SK-N-MC (cell line): Measurements from ENCODE around the gene BEGAIN.

Experiments used
- DNase-seq: peaks from one replicate; pipeline ENCODE4 v3.0.0-alpha.2; 2011; ENCODE audit warnings: low read depth, low spot score
- H3K27ac ChIP-seq: fragments of 200-600 bp; sonication (generic); 2 replicates; pipeline ENCODE4 v1.5.1; 2016; ENCODE audit warnings: mixed run types
- H3K36me3 ChIP-seq: fragments of 200-600 bp; sonication (generic); 2 replicates; pipeline ENCODE4 v1.6.1; 2017; ENCODE audit warnings: antibody characterized with exemption, low read length, mixed read lengths; ENCODE audit not compliant: insufficient read depth
- H3K4me3 ChIP-seq: fragments of 200-600 bp; sonication (generic); 2 replicates; pipeline ENCODE4 v1.5.1; 2016
- H3K9ac ChIP-seq: fragments of 200-600 bp; sonication (generic); 2 replicates; pipeline ENCODE4 v1.8.0; 2017; ENCODE audit warnings: mixed run types, mixed read lengths; ENCODE audit not compliant: insufficient read length
- H3K9me3 ChIP-seq: fragments of 200-600 bp; sonication (generic); 2 replicates; pipeline ENCODE4 v1.6.1; 2017; ENCODE audit warnings: low read depth, mild to moderate bottlenecking, antibody characterized with exemption, low read length, moderate library complexity, mixed read lengths
- EZH2 ChIP-seq: fragments of 200-600 bp; sonication (generic); IDR thresholded peaks from one replicate; pipeline ENCODE4 v1.6.1; 2017; ENCODE audit warnings: antibody characterized with exemption
- FOXP2 ChIP-seq: optimal IDR thresholded peaks from 2 replicates; pipeline ENCODE3; 2011; ENCODE audit warnings: mild to moderate bottlenecking, moderate library complexity; ENCODE audit not compliant: insufficient read depth; ENCODE audit errors: extremely low read length, control extremely low read depth
- POLR2AphosphoS5 ChIP-seq: IDR thresholded peaks from 2 replicates; pipeline ENCODE4 v1.6.1; 2012; ENCODE audit warnings: mild to moderate bottlenecking, low read depth, low read length, borderline replicate concordance

BEGAIN gene

DNA sequence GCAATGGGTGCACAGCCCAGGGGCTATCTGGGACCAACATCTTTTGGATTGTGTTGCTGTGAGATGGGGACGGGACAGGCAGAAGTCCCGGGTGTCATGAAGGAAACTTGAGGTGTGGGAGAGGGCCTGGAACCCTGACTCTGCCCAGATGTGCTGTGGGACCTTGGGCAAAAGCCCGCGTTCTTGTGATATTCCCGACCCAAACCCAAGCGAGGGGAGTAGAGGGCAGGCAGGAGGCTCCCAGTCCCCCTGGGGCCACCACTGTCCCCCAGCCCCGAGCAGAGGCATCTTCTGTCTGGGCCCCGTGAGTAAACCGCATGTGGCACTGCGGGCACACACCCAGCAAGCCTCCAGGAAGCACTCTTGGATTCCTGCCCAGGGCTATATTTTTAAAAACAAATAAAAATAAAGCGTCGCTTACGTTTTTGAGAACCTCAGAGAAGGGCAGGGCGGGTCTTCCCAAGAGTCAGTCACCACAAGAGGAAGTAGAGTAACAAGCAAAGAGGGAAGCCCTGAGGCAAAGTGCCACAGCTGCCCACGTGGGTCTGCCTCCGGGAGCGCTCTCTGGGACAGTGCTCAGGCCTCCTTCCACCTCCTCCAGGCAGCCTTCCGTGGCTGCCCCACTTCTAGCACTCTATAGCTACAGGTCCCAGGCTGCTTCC lies 39.5 kb downstream of the BEGAIN start:
- H3K27ac ChIP-seq = no peak overlapping the region
- H3K36me3 ChIP-seq = no peaks in the 10 kb centered on the region
- H3K9ac ChIP-seq = no peak overlapping the region
- H3K9me3 ChIP-seq = no peaks in the 10 kb centered on the region
- TF ChIP-seq EZH2 = no peak
- TF ChIP-seq POLR2AphosphoS5 = no peak; the same call in 1 of the 2 replicates
- TF ChIP-seq FOXP2 = peak; percentile 80
- DNase-seq = peak; percentile 92
- peak overlapping the region; percentile 54; the same call in 1 of the 2 replicates for H3K4me3 ChIP-seq

DNA sequence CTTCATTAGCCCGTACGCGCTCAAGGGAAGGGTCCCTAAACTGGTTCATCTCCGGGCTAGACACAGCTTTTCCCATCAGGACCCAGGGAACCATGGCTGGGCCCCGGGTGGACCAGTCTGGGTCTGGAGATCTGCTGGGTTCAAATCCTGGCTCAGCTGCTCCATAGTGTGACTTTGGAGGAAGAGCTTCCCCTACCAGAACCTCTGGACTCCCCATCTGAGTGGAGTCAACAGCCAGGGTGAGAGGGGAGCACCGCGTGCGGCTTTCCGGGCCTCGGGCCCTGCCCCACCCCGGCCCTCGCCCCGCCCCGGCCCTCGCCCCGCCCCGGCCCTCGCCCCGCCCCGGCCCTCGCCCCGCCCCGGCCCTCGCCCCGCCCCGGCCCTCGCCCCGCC lies 41.2 kb downstream of the BEGAIN start:
- Histone ChIP-seq H3K4me3 (peak overlapping the region; percentile 61), H3K36me3 (no peaks in the 10 kb centered on the region), H3K27ac (peak overlapping the region; percentile 19; the same call in 1 of the 2 replicates), H3K9ac (no peak overlapping the region), H3K9me3 (no peaks in the 10 kb centered on the region)
- TF ChIP-seq EZH2 (no peak), FOXP2 (no peak), POLR2AphosphoS5 (peak; percentile 63; the same call in 1 of the 2 replicates)
- no peak for DNase-seq

DNA sequence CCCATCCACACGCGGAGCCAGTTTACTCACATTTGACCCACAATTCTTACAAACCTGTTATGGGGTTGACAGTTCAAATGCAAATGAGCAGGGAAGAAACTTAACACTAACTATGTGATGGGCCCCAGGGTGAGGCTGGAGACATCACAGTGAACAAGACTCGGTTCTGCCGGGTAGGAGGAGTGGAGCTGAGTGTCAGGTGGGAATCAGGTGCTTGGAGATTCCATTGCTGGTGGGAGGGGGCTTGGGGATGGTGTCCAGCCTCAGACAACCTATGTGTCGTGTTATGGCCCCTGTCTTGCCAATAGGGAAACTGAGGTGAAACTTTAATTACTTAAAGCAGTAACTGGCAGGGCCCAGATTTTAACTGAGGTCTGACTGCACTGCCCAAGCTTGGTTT lies 41.9 kb downstream of the BEGAIN start:
- no peak for DNase-seq
- no peaks in the 10 kb centered on the region for H3K36me3 ChIP-seq
- H3K4me3 ChIP-seq = no peak overlapping the region; the same call in 1 of the 2 replicates
- TF ChIP-seq FOXP2 = no peak
- TF ChIP-seq POLR2AphosphoS5 = no peak
- no peak for TF ChIP-seq EZH2
- 0 out of 2 replicates have a peak overlapping the region, but pooled peaks have one; percentile 19 for H3K27ac ChIP-seq
- H3K9me3 ChIP-seq = no peaks in the 10 kb centered on the region
- H3K9ac ChIP-seq = no peak overlapping the region

DNA sequence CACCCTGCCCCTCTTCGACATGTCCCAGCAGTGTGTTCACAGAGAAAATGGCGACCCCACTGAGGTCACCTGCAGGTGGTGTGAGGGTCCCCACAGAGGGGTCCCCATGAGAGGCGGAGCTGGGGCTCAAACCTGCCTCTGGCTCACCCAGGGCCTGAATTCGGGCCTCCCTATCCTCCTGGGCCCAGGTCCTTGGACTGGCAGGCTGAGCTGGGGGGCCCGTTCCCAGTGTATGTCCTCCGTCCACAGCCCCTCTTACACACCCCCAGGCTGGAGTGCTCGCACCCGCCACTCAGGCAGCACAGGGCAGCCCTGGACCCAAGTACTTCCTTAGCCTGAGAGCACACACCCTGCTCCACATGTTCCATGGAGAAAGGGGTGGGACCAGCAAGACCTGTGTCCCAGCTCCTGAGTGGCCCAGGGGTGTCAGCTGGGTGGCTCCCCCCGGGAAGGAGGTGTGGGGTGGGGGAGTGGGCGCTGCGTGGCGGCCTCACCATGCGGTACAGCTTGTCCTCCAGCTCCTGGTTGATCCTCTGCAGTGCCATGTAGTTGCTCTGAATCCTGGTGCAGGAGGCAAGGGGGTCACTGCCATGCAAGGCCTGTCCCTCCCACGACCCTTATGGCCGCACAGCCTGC lies 42.6 kb downstream of the BEGAIN start:
- Histone ChIP-seq H3K9ac (no peak overlapping the region), H3K9me3 (no peaks in the 10 kb centered on the region), H3K4me3 (no peak overlapping the region), H3K27ac (no peak overlapping the region), H3K36me3 (no peaks in the 10 kb centered on the region)
- TF ChIP-seq EZH2 = no peak
- no peak for TF ChIP-seq FOXP2
- no peak for TF ChIP-seq POLR2AphosphoS5
- no peak for DNase-seq

DNA sequence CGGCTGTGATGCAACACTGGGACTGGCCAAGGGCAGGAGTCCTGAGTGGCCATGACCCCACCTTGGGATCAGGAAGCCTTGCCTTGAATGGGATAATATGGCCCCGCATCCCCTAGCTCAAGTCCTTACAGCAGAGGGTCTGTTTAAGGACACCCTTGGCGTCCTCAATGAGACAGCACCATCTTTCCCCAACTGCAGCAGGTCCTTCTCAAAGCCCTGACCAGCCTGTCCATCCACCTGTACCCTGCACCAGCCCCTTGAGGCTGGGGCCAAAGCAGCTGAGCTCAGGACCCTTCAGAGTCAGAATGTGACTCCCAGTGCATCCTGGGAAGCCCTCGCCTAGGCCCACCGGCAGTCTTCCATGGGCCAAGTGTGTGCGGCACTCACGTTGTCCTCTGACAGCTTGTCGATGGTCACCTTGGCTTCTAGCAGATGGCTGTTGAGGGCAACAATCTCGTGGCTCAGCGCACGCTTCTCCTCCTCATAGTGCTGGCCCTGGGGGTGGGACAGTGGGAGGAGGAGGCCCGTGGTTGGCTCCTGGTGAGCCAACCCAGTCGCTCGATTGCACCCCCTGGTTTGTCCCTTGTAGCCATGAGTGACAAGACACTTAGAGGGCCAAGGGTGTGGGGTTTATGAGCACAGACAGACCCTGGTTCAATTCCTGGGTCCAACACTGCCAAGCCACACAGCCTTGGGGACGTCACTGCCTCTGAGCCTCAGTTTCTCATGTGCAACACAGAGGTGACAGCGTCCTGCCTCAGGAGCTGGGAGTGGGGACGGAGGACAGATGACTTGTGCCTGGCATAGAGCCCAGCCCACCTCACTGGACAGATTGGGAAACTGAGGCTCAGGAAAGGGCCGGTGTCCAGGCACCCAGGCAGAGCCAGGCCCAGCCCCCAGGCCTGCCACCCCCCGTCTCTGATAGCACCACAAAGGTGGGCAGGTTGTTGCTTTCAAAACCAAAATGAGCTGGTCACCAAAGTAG lies 43.5 kb downstream of the BEGAIN start:
- Histone ChIP-seq H3K9me3 (no peaks in the 10 kb centered on the region), H3K36me3 (no peaks in the 10 kb centered on the region), H3K9ac (no peak overlapping the region), H3K4me3 (no peak overlapping the region), H3K27ac (no peak overlapping the region)
- TF ChIP-seq EZH2 = no peak
- no peak for TF ChIP-seq FOXP2
- no peak for TF ChIP-seq POLR2AphosphoS5
- no peak for DNase-seq

DNA sequence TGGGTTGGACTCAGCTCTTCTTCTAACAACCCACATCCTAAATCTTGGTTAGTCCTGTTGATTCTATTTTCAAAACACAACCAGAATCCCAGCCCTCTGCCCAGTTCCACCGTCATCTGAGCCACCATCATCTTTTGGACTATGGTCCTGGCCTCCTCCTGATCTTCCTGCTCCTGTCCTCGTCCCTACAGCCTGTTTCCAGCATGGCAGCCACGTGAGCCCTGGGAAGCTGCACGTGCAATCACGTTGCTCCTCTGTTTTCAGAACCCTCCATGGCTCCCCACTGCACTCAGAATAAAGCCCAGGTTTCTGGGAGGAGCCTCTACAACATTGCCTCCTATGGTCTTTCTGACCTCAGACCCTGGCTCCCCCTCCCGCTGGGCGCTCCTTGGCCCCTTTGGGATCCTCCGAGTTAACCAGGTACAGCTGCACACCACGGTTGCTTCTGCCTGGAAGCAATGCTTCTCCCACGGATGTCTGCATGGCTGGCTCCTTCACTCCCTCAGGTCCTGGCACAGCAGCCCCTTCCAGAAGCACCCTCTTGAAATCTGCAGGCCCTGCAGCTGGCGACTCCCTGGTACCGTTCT lies 44.5 kb downstream of the BEGAIN start:
- no peak overlapping the region for H3K9ac ChIP-seq
- H3K4me3 ChIP-seq = no peak overlapping the region
- no peaks in the 10 kb centered on the region for H3K9me3 ChIP-seq
- no peak for TF ChIP-seq POLR2AphosphoS5
- TF ChIP-seq FOXP2 = no peak
- TF ChIP-seq EZH2 = no peak
- DNase-seq = no peak
- no peak overlapping the region for H3K27ac ChIP-seq
- H3K36me3 ChIP-seq = no peaks in the 10 kb centered on the region

DNA sequence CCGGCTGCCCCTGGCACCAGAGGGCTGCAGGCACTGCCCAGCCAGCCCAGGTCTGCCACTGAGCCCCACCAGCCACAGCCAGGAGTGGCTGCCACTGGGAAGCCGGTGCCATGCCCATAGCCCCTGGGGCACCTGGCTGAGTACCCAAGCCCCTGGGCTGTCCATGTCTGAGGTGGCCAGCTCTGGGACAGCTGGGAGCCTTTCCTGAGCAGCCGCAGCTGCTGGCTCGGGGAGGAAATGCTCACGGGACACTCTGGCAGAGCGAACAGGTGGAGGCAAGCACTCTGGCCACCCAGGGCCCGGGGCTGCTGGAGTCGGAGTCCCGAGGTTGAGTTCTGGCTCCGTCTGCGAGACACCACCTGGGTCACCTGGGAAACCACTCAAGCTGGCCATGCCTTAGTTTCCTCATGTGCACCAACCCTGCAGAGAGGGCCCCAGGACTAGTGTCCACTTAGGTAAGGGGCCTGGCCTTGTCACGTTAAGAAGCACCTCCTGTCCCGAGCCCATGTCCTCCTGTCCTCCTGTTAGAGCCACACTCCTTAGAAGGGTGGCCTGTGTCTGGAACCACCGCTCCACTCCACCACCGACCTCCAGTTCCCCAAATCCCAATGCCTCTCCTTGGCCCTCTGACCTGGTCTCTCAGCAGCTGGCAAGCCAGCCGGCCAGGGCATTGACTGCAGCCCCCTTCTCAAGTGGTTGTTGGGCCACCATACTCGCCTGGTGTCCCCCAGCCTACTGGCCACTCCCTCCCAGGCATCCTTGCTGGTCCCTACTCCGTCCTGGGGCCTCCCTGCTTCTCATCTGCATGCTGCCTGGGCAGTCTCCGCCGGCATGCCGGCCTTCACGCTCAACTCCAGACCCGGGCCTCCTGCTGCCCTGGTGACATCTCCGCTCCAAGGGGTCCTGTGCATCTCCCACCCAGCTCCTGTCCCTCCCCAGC lies 45.3 kb downstream of the BEGAIN start:
- Histone ChIP-seq H3K27ac (no peak overlapping the region), H3K4me3 (no peak overlapping the region), H3K9ac (no peak overlapping the region), H3K9me3 (no peaks in the 10 kb centered on the region), H3K36me3 (no peaks in the 10 kb centered on the region)
- no peak for DNase-seq
- no peak for TF ChIP-seq EZH2
